Myocyte (in vitro differentiated cells): ENCODE data around the gene PROP1. TPM values are rescaled to one million over a fixed set of nuclear protein-coding genes. Genes with fewer than 3 reads are reported as not detected.
"Not testable (repeated sequence)": the region's sequence is repeated elsewhere in the genome, so short reads cannot be mapped to it uniquely, and the experiment has no call there.

Experiments
- DNase-seq: peaks from one replicate; pipeline ENCODE4 v3.0.0-alpha.2; 2012; ENCODE audit warnings: low read depth
- total RNA-seq: library from RNA; depleted of rRNA; stranded (reverse); fragments of >200 nt; gene quantifications from 2 replicates; pipeline ENCODE4 v1.2.3, GENCODE V29; 2014

PROP1 gene
- total RNA-seq, 1 donor from 2014 or later, result not detected

- DNase-seq, result not testable (repeated sequence)
Measured at GRCh38 chr5:177945601-177946283, 50.3 kb downstream of the PROP1 start.

- not testable (repeated sequence) for DNase-seq
Measured at GRCh38 chr5:177945145-177945544, 50.9 kb downstream of the PROP1 start.

DNA sequence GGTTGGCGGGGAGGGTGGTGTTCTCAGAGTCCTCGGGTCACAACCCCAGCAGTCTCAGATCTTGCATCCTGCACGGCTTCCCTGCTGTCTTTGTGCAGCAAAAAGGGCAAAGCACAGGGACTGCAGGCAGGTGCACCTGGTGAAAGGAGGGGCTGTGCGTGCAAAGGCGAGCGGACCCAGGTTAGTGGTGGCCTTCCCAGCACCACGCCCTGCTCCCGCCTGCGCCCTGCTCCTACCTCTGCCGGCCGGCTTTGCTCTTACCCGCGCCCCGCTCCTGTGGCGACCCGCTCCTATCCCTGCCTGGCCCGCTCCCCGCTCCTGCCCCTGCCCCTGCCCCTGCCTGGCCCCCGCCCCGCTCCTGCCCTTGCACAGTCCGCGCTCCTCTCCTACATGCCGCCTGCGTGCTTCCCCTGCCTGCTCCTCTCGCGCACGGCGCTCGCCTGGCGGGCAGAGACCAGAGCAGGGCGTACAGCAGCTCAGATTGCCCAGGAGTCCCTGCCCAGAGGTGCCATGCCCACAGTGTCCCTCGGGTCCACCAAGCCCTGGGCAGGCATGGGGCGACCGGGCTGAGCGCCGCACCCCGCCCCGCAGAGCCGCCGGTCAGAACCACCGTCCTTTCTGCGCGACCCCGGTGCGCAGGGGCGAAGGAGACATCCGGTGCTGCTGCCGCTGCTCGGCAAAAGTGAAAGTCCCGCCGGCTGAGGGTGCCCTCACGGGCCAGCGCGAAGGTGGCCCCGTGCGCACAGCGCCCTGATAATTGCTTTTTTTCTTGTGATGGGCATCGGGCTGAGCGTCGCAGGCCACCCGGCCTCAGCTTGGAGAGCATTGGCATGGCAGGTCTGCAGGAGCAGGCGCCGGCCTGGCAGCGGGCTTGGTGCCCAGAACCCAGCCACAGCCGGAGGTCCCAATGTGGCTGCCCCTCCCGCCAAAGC is 52.0 kb downstream of the PROP1 start:
- not testable (repeated sequence) for DNase-seq

DNA sequence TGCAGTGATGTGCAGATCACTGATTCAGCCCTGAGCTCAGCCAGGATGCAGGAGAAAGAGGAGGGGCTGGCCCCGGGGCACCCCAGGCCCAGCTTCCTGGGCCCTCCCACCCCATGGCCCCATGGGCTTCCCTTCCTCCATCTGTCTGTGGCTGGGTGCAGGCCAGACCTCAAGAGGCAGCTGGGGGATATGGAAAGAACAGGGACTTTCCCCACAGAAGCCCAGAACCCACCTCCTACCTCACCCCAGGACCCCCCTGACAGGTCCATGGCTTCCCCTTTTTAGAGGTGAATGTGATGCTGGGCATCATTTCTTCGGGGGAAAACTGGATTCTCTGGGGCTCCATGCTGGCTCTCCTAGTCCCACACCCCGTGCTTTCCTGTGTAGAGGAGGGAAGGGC is 53.1 kb downstream of the PROP1 start:
- DNase-seq, result not testable (repeated sequence)

Other genes with a start within 250 kb of the PROP1 start
- gene FAM153A, start 213.3 kb downstream of the PROP1 start, total RNA-seq, result 0.19 and 0.57 TPM in 2 replicates
- 4.8 and 12.5 TPM in 2 replicates for gene N4BP3, start 117.3 kb upstream of the PROP1 start, total RNA-seq
- gene RMND5B, start 134.8 kb upstream of the PROP1 start, total RNA-seq, result 33.2 and 36.1 TPM in 2 replicates
- gene NHP2, start 157.6 kb upstream of the PROP1 start, total RNA-seq, result 213 and 306 TPM in 2 replicates
- gene GMCL2, start 191.1 kb upstream of the PROP1 start, total RNA-seq, result not detected in 2 replicates
- 73.5 and 88.0 TPM in 2 replicates for gene HNRNPAB, start 208.3 kb upstream of the PROP1 start, total RNA-seq
- 22.8 and 26.4 TPM in 2 replicates for gene PHYKPL, start 236.6 kb upstream of the PROP1 start, total RNA-seq